Measurements from ENCODE around the gene GP5. TPM values are rescaled to one million over a fixed set of nuclear protein-coding genes. Genes with fewer than 3 reads are reported as not detected.
A peak's percentile ranks its signal among the peaks of the same experiment; 100 is the strongest.

Gene GP5
- total and polyA plus RNA-seq, 2 experiments from 2014 or later: 0.11 TPM; not detected in 1

GRCh38 chr3:194380326-194380725 lies 18.7 kb downstream of the GP5 start:
- H3K36me3 ChIP-seq (ENCODE audit: low read depth): no peaks in the 10 kb centered on the region
- WGBS, 2 experiments (ENCODE audit: low coverage in 1 of 2, low lambda C conversion rate in 2 of 2, missing lambda C conversion rate in 2 of 2): 87 to 90% methylated on average over 7 of the region's 7 CpGs

DNA sequence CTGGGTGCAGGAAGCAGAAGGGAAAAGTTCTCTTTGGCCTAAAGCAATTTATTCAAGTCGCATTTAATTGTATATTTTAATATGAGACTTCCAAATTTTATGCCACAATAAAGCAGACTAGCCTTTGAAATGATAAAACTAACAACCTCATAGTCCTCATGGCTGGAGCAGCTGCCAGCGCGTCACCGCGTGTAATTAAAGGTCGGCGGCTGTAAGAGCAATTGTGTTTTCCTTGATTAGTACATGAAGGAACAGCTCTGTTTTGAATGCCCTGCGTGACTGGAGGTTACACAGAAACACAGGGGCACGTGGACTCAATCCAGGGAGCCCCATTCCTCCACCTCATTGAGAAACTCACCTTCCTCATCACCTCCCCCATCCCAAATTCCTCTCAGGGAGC lies 19.4 kb downstream of the GP5 start:
- in situ Hi-C loops (cut with MboI): no loop called here

More at GRCh38 chr3:194380326-194380725, 18.7 kb downstream of the GP5 start:
- Histone ChIP-seq H3K9me3 (ENCODE audit: low read depth) (no peaks in the 10 kb centered on the region), H3K4me1 (ENCODE audit: insufficient read depth) (no peaks in the 10 kb centered on the region; the same call in 1 of the 2 replicates), H4K20me1 (ENCODE audit: insufficient read depth) (no peaks in the 10 kb centered on the region), H3K27ac (no peak overlapping the region), H3K4me2 (ENCODE audit: unreplicated experiment) (no peak overlapping the region), H3K9me2 (ENCODE audit: insufficient read depth) (no peaks in the 10 kb centered on the region), H3K79me2 (ENCODE audit: insufficient read depth) (no peaks in the 10 kb centered on the region), H3F3A (ENCODE audit: insufficient read depth) (no peaks in the 10 kb centered on the region), H3K4me3 (no peak overlapping the region), H3K27me3 (replicated peaks; ENCODE audit: insufficient read depth) (no peaks in the 10 kb centered on the region; the same call in 1 of the 2 replicates), H3K9ac (no peak overlapping the region), H2AFZ (no peak overlapping the region)
- no peak for DNase-seq
- TF ChIP-seq EZH2 (IDR thresholded peaks at IDR 0.05; ENCODE audit: insufficient read depth, poor library complexity, severe bottlenecking): no peak
- no peak for TF ChIP-seq EZH2phosphoT487 (IDR thresholded peaks at IDR 0.05; ENCODE audit: insufficient read depth, low read depth)
- in situ Hi-C loops (cut with MboI): no loop called here

DNA sequence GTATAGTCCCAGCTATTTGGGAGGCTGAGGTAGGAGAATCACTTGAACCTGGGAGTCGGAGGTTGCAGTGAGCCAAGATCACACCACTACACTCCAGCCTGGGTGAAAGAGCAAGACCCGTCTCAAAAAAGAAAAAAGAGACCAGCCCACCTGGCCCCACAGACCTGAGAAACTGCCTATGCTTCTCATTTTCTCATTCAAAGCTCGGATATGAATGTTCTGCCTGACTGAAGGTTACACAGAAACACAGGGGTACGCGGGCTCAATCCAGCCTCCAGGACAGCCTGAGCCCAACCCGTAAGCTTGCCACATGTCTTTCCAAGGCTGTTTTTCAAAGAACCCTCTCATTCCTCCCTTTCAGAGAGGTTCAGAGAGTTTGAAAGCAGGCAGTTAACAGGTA lies 19.8 kb downstream of the GP5 start:
- no peaks in the 10 kb centered on the region for H4K20me1 ChIP-seq (ENCODE audit: insufficient read depth)
- H3K79me2 ChIP-seq (ENCODE audit: insufficient read depth): no peaks in the 10 kb centered on the region
- in situ Hi-C loops (cut with MboI): no loop called here
- no peak overlapping the region for H3K9ac ChIP-seq
- no peak overlapping the region for H3K4me3 ChIP-seq
- no peak overlapping the region for H3K4me2 ChIP-seq (ENCODE audit: unreplicated experiment)
- H3K27me3 ChIP-seq (replicated peaks; ENCODE audit: insufficient read depth): no peaks in the 10 kb centered on the region; the same call in 1 of the 2 replicates
- no peak for TF ChIP-seq EZH2 (IDR thresholded peaks at IDR 0.05; ENCODE audit: insufficient read depth, poor library complexity, severe bottlenecking)
- TF ChIP-seq EZH2phosphoT487 (IDR thresholded peaks at IDR 0.05; ENCODE audit: insufficient read depth, low read depth): no peak
- H3K9me2 ChIP-seq (ENCODE audit: insufficient read depth): no peaks in the 10 kb centered on the region
- H3K9me3 ChIP-seq (ENCODE audit: low read depth): no peaks in the 10 kb centered on the region
- no peaks in the 10 kb centered on the region; the same call in 1 of the 2 replicates for H3K4me1 ChIP-seq (ENCODE audit: insufficient read depth)
- H2AFZ ChIP-seq: no peak overlapping the region
- DNase-seq: no peak
- WGBS, 2 experiments (ENCODE audit: low coverage in 1 of 2, low lambda C conversion rate in 2 of 2, missing lambda C conversion rate in 2 of 2): 95% methylated on average over 6 of the region's 6 CpGs
- no peak overlapping the region for H3K27ac ChIP-seq
- no peaks in the 10 kb centered on the region for H3F3A ChIP-seq (ENCODE audit: insufficient read depth)
- H3K36me3 ChIP-seq (ENCODE audit: low read depth): no peaks in the 10 kb centered on the region

More for the DNA sequence above, 19.4 kb downstream of the GP5 start:
- no peaks in the 10 kb centered on the region for H3K9me2 ChIP-seq (ENCODE audit: insufficient read depth)
- DNase-seq: no peak
- H3K9ac ChIP-seq: no peak overlapping the region
- no peak overlapping the region for H3K4me2 ChIP-seq (ENCODE audit: unreplicated experiment)
- no peak overlapping the region for H3K4me3 ChIP-seq
- 91% methylated on average over 9 of the region's 9 CpGs for WGBS, 2 experiments (ENCODE audit: low coverage in 1 of 2, low lambda C conversion rate in 2 of 2, missing lambda C conversion rate in 2 of 2)
- H2AFZ ChIP-seq: no peak overlapping the region
- no peaks in the 10 kb centered on the region; the same call in 1 of the 2 replicates for H3K27me3 ChIP-seq (replicated peaks; ENCODE audit: insufficient read depth)
- H3F3A ChIP-seq (ENCODE audit: insufficient read depth): no peaks in the 10 kb centered on the region
- no peaks in the 10 kb centered on the region for H3K9me3 ChIP-seq (ENCODE audit: low read depth)
- H3K36me3 ChIP-seq (ENCODE audit: low read depth): no peaks in the 10 kb centered on the region
- H3K79me2 ChIP-seq (ENCODE audit: insufficient read depth): no peaks in the 10 kb centered on the region
- TF ChIP-seq EZH2phosphoT487 (IDR thresholded peaks at IDR 0.05; ENCODE audit: insufficient read depth, low read depth) (no peak), EZH2 (IDR thresholded peaks at IDR 0.05; ENCODE audit: insufficient read depth, poor library complexity, severe bottlenecking) (no peak)
- no peak overlapping the region for H3K27ac ChIP-seq
- no peaks in the 10 kb centered on the region; the same call in 1 of the 2 replicates for H3K4me1 ChIP-seq (ENCODE audit: insufficient read depth)
- H4K20me1 ChIP-seq (ENCODE audit: insufficient read depth): no peaks in the 10 kb centered on the region

DNA sequence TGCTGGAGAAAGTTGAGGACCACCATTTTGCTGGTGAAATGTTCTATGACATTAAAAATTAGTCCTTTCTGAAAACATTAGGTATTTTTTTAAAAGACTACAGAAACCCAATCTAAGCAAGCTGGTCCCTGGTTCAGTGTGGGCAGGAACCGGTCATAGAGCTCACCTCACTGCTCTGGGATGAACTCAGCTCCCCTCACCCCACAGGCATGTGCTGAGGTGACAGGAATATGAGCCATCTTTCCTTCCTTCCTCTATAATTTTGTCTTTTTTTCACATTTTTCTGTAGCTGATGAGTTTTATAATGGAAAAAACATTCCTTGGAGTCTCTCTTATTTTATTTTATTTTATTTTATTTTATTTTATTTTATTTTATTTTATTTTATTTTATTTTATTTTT lies 21.4 kb downstream of the GP5 start:
- no peak overlapping the region for H3K9ac ChIP-seq
- no peaks in the 10 kb centered on the region for H3K27me3 ChIP-seq (replicated peaks; ENCODE audit: insufficient read depth)
- H3K36me3 ChIP-seq (ENCODE audit: low read depth): no peaks in the 10 kb centered on the region
- in situ Hi-C loops (cut with MboI): no loop called here
- TF ChIP-seq EZH2phosphoT487 (IDR thresholded peaks at IDR 0.05; ENCODE audit: insufficient read depth, low read depth) (no peak), EZH2 (IDR thresholded peaks at IDR 0.05; ENCODE audit: insufficient read depth, poor library complexity, severe bottlenecking) (no peak)
- no peaks in the 10 kb centered on the region for H4K20me1 ChIP-seq (ENCODE audit: insufficient read depth)
- no peaks in the 10 kb centered on the region for H3K9me3 ChIP-seq (ENCODE audit: low read depth)
- no peaks in the 10 kb centered on the region for H3F3A ChIP-seq (ENCODE audit: insufficient read depth)
- H3K4me1 ChIP-seq (ENCODE audit: insufficient read depth): no peaks in the 10 kb centered on the region; the same call in 1 of the 2 replicates
- H3K27ac ChIP-seq: no peak overlapping the region
- H2AFZ ChIP-seq: no peak overlapping the region
- H3K4me2 ChIP-seq (ENCODE audit: unreplicated experiment): no peak overlapping the region
- WGBS, 2 experiments (ENCODE audit: low coverage in 1 of 2, low lambda C conversion rate in 2 of 2, missing lambda C conversion rate in 2 of 2): 25 to 46% methylated on average over 1 of the region's 1 CpG
- H3K79me2 ChIP-seq (ENCODE audit: insufficient read depth): no peaks in the 10 kb centered on the region
- peak; percentile 34 for DNase-seq
- no peaks in the 10 kb centered on the region for H3K9me2 ChIP-seq (ENCODE audit: insufficient read depth)
- H3K4me3 ChIP-seq: no peak overlapping the region

- H3K27me3 ChIP-seq (replicated peaks; ENCODE audit: insufficient read depth): no peaks in the 10 kb centered on the region
- in situ Hi-C loops (cut with MboI): no loop called here
- no peak overlapping the region for H3K4me3 ChIP-seq
- no peaks in the 10 kb centered on the region; the same call in 1 of the 2 replicates for H3K4me1 ChIP-seq (ENCODE audit: insufficient read depth)
- no peaks in the 10 kb centered on the region for H3F3A ChIP-seq (ENCODE audit: insufficient read depth)
- no peak overlapping the region for H3K4me2 ChIP-seq (ENCODE audit: unreplicated experiment)
- no peaks in the 10 kb centered on the region for H3K9me2 ChIP-seq (ENCODE audit: insufficient read depth)
- DNase-seq: no peak
- H4K20me1 ChIP-seq (ENCODE audit: insufficient read depth): no peaks in the 10 kb centered on the region
- no peak overlapping the region for H3K27ac ChIP-seq
- H2AFZ ChIP-seq: no peak overlapping the region
- no peak overlapping the region for H3K9ac ChIP-seq
- H3K79me2 ChIP-seq (ENCODE audit: insufficient read depth): no peaks in the 10 kb centered on the region
- 93 to 96% methylated on average over 10 of the region's 10 CpGs for WGBS, 2 experiments (ENCODE audit: low coverage in 1 of 2, low lambda C conversion rate in 2 of 2, missing lambda C conversion rate in 2 of 2)
- H3K36me3 ChIP-seq (ENCODE audit: low read depth): no peaks in the 10 kb centered on the region
- no peaks in the 10 kb centered on the region for H3K9me3 ChIP-seq (ENCODE audit: low read depth)
- TF ChIP-seq EZH2 (IDR thresholded peaks at IDR 0.05; ENCODE audit: insufficient read depth, poor library complexity, severe bottlenecking) (no peak), EZH2phosphoT487 (IDR thresholded peaks at IDR 0.05; ENCODE audit: insufficient read depth, low read depth) (no peak)
Measured at GRCh38 chr3:194376241-194376560, 22.9 kb downstream of the GP5 start.

Data from GM23248 (cell line).